Adrenal gland (tissue), 12 donors: ENCODE data around the gene DCC. TPM values are rescaled to one million over a fixed set of nuclear protein-coding genes. Genes with fewer than 3 reads are reported as not detected.

Source experiments
- DNase-seq, 7 donors: peaks; one replicate each; pipeline ENCODE4 v3.0.0-alpha.2; 2019 to 2020
- H3K27ac ChIP-seq, 5 donors: fragments of 200-600 bp; sonication (generic) in 4 of 5; 1 replicate in 3 of 5; 2 replicates in 2 of 5; pipeline versions ENCODE4 v1.5.1 to v1.8.0; 2016 to 2020; ENCODE audit warnings: mild to moderate bottlenecking in 1 of 5
- H3K27me3 ChIP-seq: fragments of 200-600 bp; 2 replicates; pipeline ENCODE4 v1.8.0; 2021
- H3K36me3 ChIP-seq, 2 donors: fragments of 200-600 bp; replicated peaks in 1 of 2; 1 replicate in 1 of 2; 2 replicates in 1 of 2; pipeline versions ENCODE4 v1.5.1 to v1.8.0; 2018 to 2022
- H3K4me1 ChIP-seq, 2 donors: fragments of 200-600 bp; replicated peaks in 1 of 2; 1 replicate in 1 of 2; 2 replicates in 1 of 2; pipeline versions ENCODE4 v1.5.1 to v1.8.0; 2018 to 2021
- H3K4me3 ChIP-seq, 4 donors: fragments of 200-600 bp; sonication (generic) in 3 of 4; one replicate each; pipeline ENCODE4 v1.5.1; 2016 to 2018
- H3K9me3 ChIP-seq, 3 donors: fragments of 200-600 bp; sonication (generic) in 1 of 3; replicated peaks in 1 of 3; 1 replicate in 2 of 3; 2 replicates in 1 of 3; pipeline versions ENCODE4 v1.5.1 to v1.8.0; 2016 to 2021
- POLR2A ChIP-seq, 2 donors: fragments of 450-650 bp; IDR thresholded peaks; one replicate each; pipeline ENCODE4 v1.6.1; 2017; ENCODE audit warnings: antibody characterized with exemption in 2 of 2, mild to moderate bottlenecking in 2 of 2, moderate library complexity in 1 of 2
- WGBS, 4 donors: extraction: QIAGEN DNeasy Blood & Tissue Kit in 2 of 4; methylation state at CpG; one replicate each; pipeline versions ENCODE4 v1.1.5 to v1.1.7; 2013 to 2017; 5-methylcytosine and 5-hydroxymethylcytosine counted together
- intact Hi-C, 2 donors: fragments of 100-400 bp; cut with DNase I; formaldehyde crosslinking; loops; one replicate each; pipeline versions ENCODE4 v1.14.1 to v1.15.0; 2022 to 2023
- polyA plus RNA-seq, 3 donors: library from polyadenylated mRNA; stranded (reverse); fragments of 200-250 nt in 2 of 3; fragments of 350-450 nt in 1 of 3; fragmentation: Illumina TruSeq in 1 of 3; extraction: RNeasy Lipid Tissue Mini Kit (QIAGEN cat#74804) in 1 of 3; gene quantifications; one replicate each; pipeline ENCODE4 v1.2.3, GENCODE V29; 2013 to 2014
- total RNA-seq, 9 donors: library from RNA; depleted of rRNA in 4 of 9; stranded (reverse); fragments of >200 nt in 4 of 9; fragments of 120-200 nt in 1 of 9; fragmentation: NEBNext Ultra II Directional in 1 of 9; extraction: Animal tissue kit (Norgen Biotek cat#: 25700) in 1 of 9; gene quantifications; one replicate each; pipeline versions ENCODE4 v1.1.0 to v1.2.4, GENCODE V29; 2013 to 2023
- TF ChIP-seq, protein P1 (sequence below), 6 experiments: fragments of 450-650 bp in 4 of 6; fragments of 200-600 bp in 2 of 6; sonication (generic) in 1 of 6; IDR thresholded peaks; 1 replicate in 5 of 6; 2 replicates in 1 of 6; pipeline versions ENCODE4 v1.5.1 to v1.8.0; 2016 to 2021; ENCODE audit warnings: antibody characterized with exemption in 6 of 6, mild to moderate bottlenecking in 2 of 6, moderate library complexity in 1 of 6
- donor health status: healthy with polysubstance abuse.
- donor health status: Bipolar disorder and iron deficiency.
- donor health status: DM: yes; HTN: yes; CAD: no.
- donor health status: DM: no; HTN: no; CAD: no.
- donor health status: DM: no; HTN: no; CAD: no.
- donor health status: DM: yes; HTN: yes; CAD: no.

The DCC gene
- total and polyA plus RNA-seq, 12 donors = 0.33 to 3.5 (median 1.1) TPM; not detected in 1

DNA sequence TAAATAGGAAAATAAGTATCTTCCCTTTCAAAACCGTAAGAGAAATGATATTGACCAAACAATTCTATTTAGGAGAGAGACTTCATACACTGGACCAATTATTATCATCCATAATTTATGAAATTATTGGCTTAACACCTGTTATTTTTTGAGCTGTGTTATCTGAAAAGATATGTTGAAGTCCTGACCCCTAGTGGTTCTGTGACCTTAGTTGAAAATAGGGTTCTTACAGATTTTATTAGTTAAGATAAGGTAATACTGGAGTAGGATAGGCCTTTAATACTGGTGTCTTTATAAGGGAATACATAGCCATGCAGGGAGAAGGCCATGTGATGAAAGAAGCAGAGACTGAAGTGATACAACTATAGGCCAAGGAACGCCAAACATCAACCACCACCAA is 659.6 kb downstream of the DCC start:
- DNase-seq = no peak
- Histone ChIP-seq H3K4me1 (no peaks in the 10 kb centered on the region), H3K9me3 (no peaks in the 10 kb centered on the region), H3K4me3 (no peak overlapping the region), H3K27ac (no peak overlapping the region), H3K27me3 (no peaks in the 10 kb centered on the region), H3K36me3 (no peaks in the 10 kb centered on the region)
- 76 to 86% (median 80%) methylated on average over 2 of the region's 2 CpGs for WGBS, 4 donors
- intact Hi-C loops = no loop called here
- no peak for TF ChIP-seq POLR2A (IDR thresholded peaks at IDR 0.05)
- TF ChIP-seq, protein P1, sequence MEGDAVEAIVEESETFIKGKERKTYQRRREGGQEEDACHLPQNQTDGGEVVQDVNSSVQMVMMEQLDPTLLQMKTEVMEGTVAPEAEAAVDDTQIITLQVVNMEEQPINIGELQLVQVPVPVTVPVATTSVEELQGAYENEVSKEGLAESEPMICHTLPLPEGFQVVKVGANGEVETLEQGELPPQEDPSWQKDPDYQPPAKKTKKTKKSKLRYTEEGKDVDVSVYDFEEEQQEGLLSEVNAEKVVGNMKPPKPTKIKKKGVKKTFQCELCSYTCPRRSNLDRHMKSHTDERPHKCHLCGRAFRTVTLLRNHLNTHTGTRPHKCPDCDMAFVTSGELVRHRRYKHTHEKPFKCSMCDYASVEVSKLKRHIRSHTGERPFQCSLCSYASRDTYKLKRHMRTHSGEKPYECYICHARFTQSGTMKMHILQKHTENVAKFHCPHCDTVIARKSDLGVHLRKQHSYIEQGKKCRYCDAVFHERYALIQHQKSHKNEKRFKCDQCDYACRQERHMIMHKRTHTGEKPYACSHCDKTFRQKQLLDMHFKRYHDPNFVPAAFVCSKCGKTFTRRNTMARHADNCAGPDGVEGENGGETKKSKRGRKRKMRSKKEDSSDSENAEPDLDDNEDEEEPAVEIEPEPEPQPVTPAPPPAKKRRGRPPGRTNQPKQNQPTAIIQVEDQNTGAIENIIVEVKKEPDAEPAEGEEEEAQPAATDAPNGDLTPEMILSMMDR (IDR thresholded peaks at IDR 0.05) = no peak

DNA sequence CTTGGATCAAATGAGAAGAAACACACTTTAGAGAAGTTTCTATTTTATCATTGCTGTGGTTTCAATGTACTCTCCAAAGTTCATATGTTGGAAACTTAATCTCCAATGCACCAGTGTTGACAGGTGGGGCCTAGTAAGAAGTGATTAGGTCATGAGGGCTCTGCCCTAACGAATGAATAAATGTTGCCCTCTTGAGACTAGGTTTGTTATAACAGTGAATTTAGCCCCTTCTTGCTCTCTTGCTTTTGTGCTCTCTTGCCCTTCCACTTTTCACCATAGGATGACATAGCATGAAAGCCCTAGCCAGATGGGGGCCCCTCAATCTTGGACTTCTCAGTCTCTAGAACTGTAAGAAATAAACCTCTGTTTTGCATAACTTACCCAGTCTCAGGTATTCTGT is 664.8 kb downstream of the DCC start:
- intact Hi-C loops = no loop called here
- H3K4me1 ChIP-seq = no peaks in the 10 kb centered on the region
- no peak for DNase-seq
- H3K36me3 ChIP-seq = no peaks in the 10 kb centered on the region
- 17 to 37% (median 32%) methylated on average over 1 of the region's 1 CpG for WGBS, 4 donors
- H3K27ac ChIP-seq = no peak overlapping the region
- no peak for TF ChIP-seq POLR2A (IDR thresholded peaks at IDR 0.05)
- TF ChIP-seq, protein P1 (IDR thresholded peaks at IDR 0.05) = no peak
- H3K4me3 ChIP-seq = no peak overlapping the region
- H3K9me3 ChIP-seq = no peaks in the 10 kb centered on the region
- H3K27me3 ChIP-seq = no peaks in the 10 kb centered on the region

DNA sequence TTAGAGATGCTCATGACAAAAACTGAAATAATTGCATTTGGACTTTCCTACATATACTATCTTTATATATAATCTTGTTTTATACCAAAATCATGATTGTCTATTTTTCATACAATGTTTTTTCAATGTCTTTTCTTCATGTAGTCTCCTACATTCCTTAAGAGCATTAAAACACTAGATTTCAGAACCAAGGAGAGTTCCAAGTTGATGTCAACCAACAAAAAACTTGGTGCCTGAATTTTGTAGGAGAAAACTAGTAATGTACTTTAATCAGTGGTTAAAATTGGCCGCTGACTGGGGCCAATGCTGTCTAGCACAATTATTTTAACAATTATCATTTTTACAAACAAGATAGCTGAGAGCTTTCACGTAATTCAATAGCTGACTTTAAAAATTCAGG is 678.8 kb downstream of the DCC start:
- no peaks in the 10 kb centered on the region for H3K27me3 ChIP-seq
- intact Hi-C loops = no loop called here
- DNase-seq = no peak
- no peak overlapping the region for H3K4me3 ChIP-seq
- 52 to 56% (median 53%) methylated on average over 2 of the region's 2 CpGs for WGBS, 4 donors
- no peak overlapping the region for H3K27ac ChIP-seq
- H3K9me3 ChIP-seq = no peaks in the 10 kb centered on the region
- H3K4me1 ChIP-seq = no peaks in the 10 kb centered on the region
- H3K36me3 ChIP-seq = no peaks in the 10 kb centered on the region
- no peak for TF ChIP-seq POLR2A (IDR thresholded peaks at IDR 0.05)
- TF ChIP-seq, protein P1 (IDR thresholded peaks at IDR 0.05) = no peak

DNA sequence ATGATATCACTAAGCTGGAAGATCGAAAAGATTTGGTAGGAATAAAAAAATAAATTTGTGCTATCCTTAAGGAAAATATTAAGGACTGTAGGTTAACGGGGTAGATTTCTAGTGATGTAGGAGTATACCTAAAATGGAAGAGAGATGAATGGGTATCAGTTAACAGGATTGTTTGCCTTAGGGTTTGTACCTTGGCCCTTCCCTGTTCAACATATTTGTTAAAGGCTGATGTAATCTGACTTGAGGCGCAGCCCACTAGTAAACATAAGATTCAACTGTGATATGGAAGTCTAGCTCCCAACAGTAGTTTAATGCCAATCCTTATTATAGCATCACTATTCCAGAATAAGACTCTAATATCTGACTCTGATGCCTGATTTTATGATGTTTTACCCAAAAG is 685.2 kb downstream of the DCC start:
- no peaks in the 10 kb centered on the region for H3K36me3 ChIP-seq
- H3K4me1 ChIP-seq = no peaks in the 10 kb centered on the region
- H3K27me3 ChIP-seq = no peaks in the 10 kb centered on the region
- intact Hi-C loops = no loop called here
- no peak overlapping the region for H3K4me3 ChIP-seq
- WGBS, 4 donors = 77 to 86% (median 82%) methylated on average over 3 of the region's 3 CpGs
- H3K9me3 ChIP-seq = no peaks in the 10 kb centered on the region
- no peak for TF ChIP-seq POLR2A (IDR thresholded peaks at IDR 0.05)
- TF ChIP-seq, protein P1 (IDR thresholded peaks at IDR 0.05) = no peak
- no peak for DNase-seq
- H3K27ac ChIP-seq = no peak overlapping the region
